ENCODE results near the gene TGFBR2. TPM values are rescaled to one million over a fixed set of nuclear protein-coding genes. Genes with fewer than 3 reads are reported as not detected.

Gene TGFBR2
- total and polyA plus RNA-seq, 2 experiments from 2014 or later: 4.7 to 13.0 TPM

GRCh38 chr3:30679045-30679444 lies 72.6 kb downstream of the TGFBR2 start:
- Mint-ChIP-seq H3K4me3 (no peak overlapping the region), H3K4me1 (peaks cover 36% of the 10 kb centered on the region), H3K27me3 (ENCODE audit: insufficient read depth, low read depth, poor library complexity) (peaks cover 2% of the 10 kb centered on the region), H3K9me3 (no peaks in the 10 kb centered on the region), H3K27ac (no peak overlapping the region), H3K36me3 (ENCODE audit: low read depth) (peaks cover 31% of the 10 kb centered on the region)
- H3K79me2 ChIP-seq (replicated peaks; ENCODE audit: insufficient read depth): 0 out of 2 replicates have a peak, but pooled peaks cover 8% of the 10 kb centered on the region
- H3K36me3 ChIP-seq (ENCODE audit: insufficient read depth): peaks cover 26% of the 10 kb centered on the region
- TF ChIP-seq STAT1 (IDR thresholded peaks at IDR 0.05; ENCODE audit: unreplicated experiment) (no peak), ZNF114 (CRISPR knock-in tag; IDR thresholded peaks at IDR 0.05) (no peak), ETS1 (IDR thresholded peaks at IDR 0.05) (no peak), EZH2phosphoT487 (IDR thresholded peaks at IDR 0.05; ENCODE audit: unreplicated experiment) (no peak), NANOG (IDR thresholded peaks at IDR 0.05; ENCODE audit: borderline replicate concordance) (no peak), REST (IDR thresholded peaks at IDR 0.05; ENCODE audit: unreplicated experiment) (no peak), ZNF462 (CRISPR knock-in tag; IDR thresholded peaks at IDR 0.05) (no peak)
- H3K9me2 ChIP-seq (ENCODE audit: insufficient read depth): 0 out of 2 replicates have a peak, but pooled peaks cover 5% of the 10 kb centered on the region
- H3K4me2 ChIP-seq: no peak overlapping the region
- H4K20me1 ChIP-seq (replicated peaks; ENCODE audit: insufficient read depth): no peaks in the 10 kb centered on the region
- ATAC-seq (no peak), DNase-seq (ENCODE audit: low spot score) (no peak)
- no peaks in the 10 kb centered on the region for H3F3A ChIP-seq (replicated peaks; ENCODE audit: low read depth)
- no peaks in the 10 kb centered on the region for H3K27me3 ChIP-seq (ENCODE audit: insufficient read depth)
- peaks cover 12% of the 10 kb centered on the region for H3K4me1 ChIP-seq (ENCODE audit: insufficient read depth)
- H2AFZ ChIP-seq: no peak overlapping the region
- H3K27ac ChIP-seq (ENCODE audit: low read depth): no peak overlapping the region
- H3K4me3 ChIP-seq: no peak overlapping the region

Measured in GM23338 (cell line).